Neural cell (in vitro differentiated cells): ENCODE data around the gene EHHADH. TPM values are rescaled to one million over a fixed set of nuclear protein-coding genes. Genes with fewer than 3 reads are reported as not detected.

Experiments
- H2AFZ ChIP-seq: fragments of 200-600, 300-800 bp; sonication (generic), shearing (Covaris generic); 2 replicates; pipeline ENCODE4 v1.6.0; 2014; ENCODE audit warnings: low read depth, mild to moderate bottlenecking, antibody characterized with exemption, low read length, moderate library complexity
- H3F3A ChIP-seq: fragments of 200-600 bp; shearing (Covaris generic); 2 replicates; pipeline ENCODE4 v1.6.1; 2016; ENCODE audit warnings: mild to moderate bottlenecking, moderate library complexity, mixed read lengths, antibody characterized with exemption, low read length; ENCODE audit not compliant: insufficient read depth, poor library complexity, severe bottlenecking
- H3K27ac ChIP-seq: fragments of 200-600, 300-800 bp; sonication (generic), shearing (Covaris generic); 2 replicates; pipeline ENCODE4 v1.5.1; 2014; ENCODE audit warnings: mild to moderate bottlenecking, low read length, moderate library complexity
- H3K27me3 ChIP-seq: fragments of 300-800, 200-600 bp; sonication (generic), shearing (Covaris generic); 2 replicates; pipeline ENCODE4 v1.6.0; 2014; ENCODE audit warnings: mild to moderate bottlenecking, low read depth, low read length, moderate library complexity; ENCODE audit not compliant: insufficient read depth
- H3K36me3 ChIP-seq: fragments of 300-800, 200-600 bp; sonication (generic), shearing (Covaris generic); 2 replicates; pipeline ENCODE4 v1.5.1; 2014; ENCODE audit warnings: mild to moderate bottlenecking, antibody characterized with exemption, low read length, moderate library complexity; ENCODE audit not compliant: insufficient read depth
- H3K4me2 ChIP-seq: fragments of 300-800, 200-600 bp; sonication (generic), shearing (Covaris generic); 2 replicates; pipeline ENCODE4 v1.6.0; 2014; ENCODE audit warnings: mild to moderate bottlenecking, low read length
- H3K4me3 ChIP-seq: fragments of 300-800, 200-600 bp; sonication (generic), shearing (Covaris generic); 2 replicates; pipeline ENCODE4 v1.5.1; 2014; ENCODE audit warnings: mild to moderate bottlenecking, low read length, moderate library complexity
- H3K79me2 ChIP-seq: fragments of 200-600 bp; shearing (Covaris generic); replicated peaks from 2 replicates; pipeline ENCODE4 v1.6.0; 2014; ENCODE audit warnings: mild to moderate bottlenecking, low read length, moderate library complexity; ENCODE audit not compliant: insufficient read depth
- H3K9ac ChIP-seq: fragments of 300-800, 200-600 bp; sonication (generic), shearing (Covaris generic); 2 replicates; pipeline ENCODE4 v1.6.1; 2016; ENCODE audit warnings: mild to moderate bottlenecking, low read length, mixed read lengths
- H3K9me2 ChIP-seq: fragments of 200-600 bp; shearing (Covaris generic); 2 replicates; pipeline ENCODE4 v1.6.1; 2016; ENCODE audit warnings: mild to moderate bottlenecking, low read length, mixed read lengths; ENCODE audit not compliant: insufficient read depth
- H3K9me3 ChIP-seq: fragments of 200-600, 300-800 bp; sonication (generic), shearing (Covaris generic); 2 replicates; pipeline ENCODE4 v1.6.1; 2016; ENCODE audit warnings: mild to moderate bottlenecking, mixed run types, low read length, moderate library complexity, mixed read lengths
- H4K20me1 ChIP-seq: fragments of 200-600 bp; shearing (Covaris generic); 2 replicates; pipeline ENCODE4 v1.6.1; 2016; ENCODE audit warnings: mild to moderate bottlenecking, mixed run types; ENCODE audit not compliant: insufficient read depth
- EP300 ChIP-seq: fragments of 450-650 bp; conservative IDR thresholded peaks from 2 replicates; pipeline ENCODE4 v1.6.1; 2014; ENCODE audit warnings: antibody characterized with exemption, mild to moderate bottlenecking, moderate library complexity; ENCODE audit not compliant: poor library complexity, severe bottlenecking
- EZH2 ChIP-seq: fragments of 200-600, 300-800 bp; shearing (Covaris generic), sonication (generic); IDR thresholded peaks from 2 replicates; pipeline ENCODE4 v1.6.1; 2014; ENCODE audit warnings: antibody characterized with exemption, low read length, borderline replicate concordance, mild to moderate bottlenecking; ENCODE audit not compliant: insufficient read depth, poor library complexity, severe bottlenecking
- MXI1 ChIP-seq: fragments of 450-650 bp; conservative IDR thresholded peaks from 2 replicates; pipeline ENCODE4 v1.6.1; 2014; ENCODE audit warnings: antibody characterized with exemption, mild to moderate bottlenecking; ENCODE audit not compliant: poor library complexity, severe bottlenecking
- POLR2AphosphoS5 ChIP-seq: IDR thresholded peaks from 2 replicates; pipeline ENCODE4 v1.6.1; 2012
- RAD21 ChIP-seq: fragments of 450-650 bp; conservative IDR thresholded peaks from 2 replicates; pipeline ENCODE4 v1.6.1; 2014; ENCODE audit warnings: antibody characterized with exemption, mild to moderate bottlenecking, moderate library complexity
- REST ChIP-seq: IDR thresholded peaks from 2 replicates; pipeline ENCODE4 v1.6.1; 2012; ENCODE audit warnings: borderline replicate concordance
- SMC3 ChIP-seq: fragments of 450-650 bp; conservative IDR thresholded peaks from 2 replicates; pipeline ENCODE4 v1.6.1; 2014; ENCODE audit warnings: antibody characterized with exemption, mild to moderate bottlenecking, moderate library complexity; ENCODE audit not compliant: poor library complexity
- TAF1 ChIP-seq: IDR thresholded peaks from 2 replicates; pipeline ENCODE4 v1.6.1; 2012; ENCODE audit warnings: low read depth
- polyA plus RNA-seq: library from polyadenylated mRNA; depleted of rRNA; stranded (reverse); fragments of >200 nt; gene quantifications from 2 replicates; pipeline ENCODE4 v1.2.3, GENCODE V29; 2014
- TF ChIP-seq, protein P1 (sequence below): fragments of 450-650 bp; IDR thresholded peaks from 2 replicates; pipeline ENCODE4 v1.5.1; 2014; ENCODE audit warnings: antibody characterized with exemption, mild to moderate bottlenecking, moderate library complexity; ENCODE audit not compliant: poor library complexity, severe bottlenecking

Gene EHHADH
- polyA plus RNA-seq, 1 donor from 2014 or later = 2.0 TPM

GRCh38 chr3:185268194-185268962 is 14.5 kb upstream of the EHHADH start:
- Histone ChIP-seq H3K4me2 (no peak overlapping the region), H3K27ac (peak overlapping the region; percentile 22), H3K4me3 (no peak overlapping the region), H3K79me2 (no peaks in the 10 kb centered on the region), H3F3A (no peaks in the 10 kb centered on the region), H3K9ac (no peak overlapping the region), H3K27me3 (no peaks in the 10 kb centered on the region), H3K9me2 (no peaks in the 10 kb centered on the region), H3K36me3 (no peaks in the 10 kb centered on the region), H3K9me3 (no peaks in the 10 kb centered on the region), H4K20me1 (no peaks in the 10 kb centered on the region), H2AFZ (no peak overlapping the region)
- no peak for TF ChIP-seq EP300
- no peak for TF ChIP-seq REST
- no peak for TF ChIP-seq POLR2AphosphoS5
- no peak for TF ChIP-seq EZH2
- TF ChIP-seq, protein P1, sequence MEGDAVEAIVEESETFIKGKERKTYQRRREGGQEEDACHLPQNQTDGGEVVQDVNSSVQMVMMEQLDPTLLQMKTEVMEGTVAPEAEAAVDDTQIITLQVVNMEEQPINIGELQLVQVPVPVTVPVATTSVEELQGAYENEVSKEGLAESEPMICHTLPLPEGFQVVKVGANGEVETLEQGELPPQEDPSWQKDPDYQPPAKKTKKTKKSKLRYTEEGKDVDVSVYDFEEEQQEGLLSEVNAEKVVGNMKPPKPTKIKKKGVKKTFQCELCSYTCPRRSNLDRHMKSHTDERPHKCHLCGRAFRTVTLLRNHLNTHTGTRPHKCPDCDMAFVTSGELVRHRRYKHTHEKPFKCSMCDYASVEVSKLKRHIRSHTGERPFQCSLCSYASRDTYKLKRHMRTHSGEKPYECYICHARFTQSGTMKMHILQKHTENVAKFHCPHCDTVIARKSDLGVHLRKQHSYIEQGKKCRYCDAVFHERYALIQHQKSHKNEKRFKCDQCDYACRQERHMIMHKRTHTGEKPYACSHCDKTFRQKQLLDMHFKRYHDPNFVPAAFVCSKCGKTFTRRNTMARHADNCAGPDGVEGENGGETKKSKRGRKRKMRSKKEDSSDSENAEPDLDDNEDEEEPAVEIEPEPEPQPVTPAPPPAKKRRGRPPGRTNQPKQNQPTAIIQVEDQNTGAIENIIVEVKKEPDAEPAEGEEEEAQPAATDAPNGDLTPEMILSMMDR = no peak
- no peak for TF ChIP-seq RAD21
- TF ChIP-seq TAF1 = no peak
- TF ChIP-seq SMC3 = no peak

DNA sequence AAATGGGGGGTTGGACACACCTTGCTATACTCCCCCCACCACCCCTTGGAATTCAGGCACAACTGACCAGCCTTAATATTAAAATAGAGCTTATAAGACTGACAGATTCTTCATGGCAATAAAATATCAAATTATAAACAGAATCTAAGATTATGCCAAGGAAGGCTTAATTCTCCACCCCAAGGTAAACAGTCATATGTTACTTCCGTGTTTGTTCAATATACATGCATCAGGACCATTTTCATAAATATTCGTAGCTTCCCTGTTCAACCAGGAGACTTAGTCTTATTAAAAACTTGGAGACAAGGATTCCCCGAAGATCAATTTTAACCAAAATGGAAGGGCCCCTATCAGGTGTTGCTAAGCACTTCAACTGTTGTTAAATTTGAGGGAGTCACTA is 13.3 kb upstream of the EHHADH start:
- no peak overlapping the region for H3K4me2 ChIP-seq
- no peaks in the 10 kb centered on the region for H3K36me3 ChIP-seq
- no peaks in the 10 kb centered on the region for H4K20me1 ChIP-seq
- H3K27ac ChIP-seq = no peak overlapping the region
- no peaks in the 10 kb centered on the region for H3K79me2 ChIP-seq
- no peak overlapping the region for H3K9ac ChIP-seq
- no peaks in the 10 kb centered on the region for H3K9me3 ChIP-seq
- H3K27me3 ChIP-seq = no peaks in the 10 kb centered on the region
- H3F3A ChIP-seq = no peaks in the 10 kb centered on the region
- TF ChIP-seq RAD21 (no peak), POLR2AphosphoS5 (no peak), REST (no peak), SMC3 (no peak), MXI1 (no peak), EP300 (no peak), TAF1 (no peak), EZH2 (no peak)
- TF ChIP-seq, protein P1 = no peak
- no peak overlapping the region for H2AFZ ChIP-seq
- H3K9me2 ChIP-seq = no peaks in the 10 kb centered on the region
- no peak overlapping the region for H3K4me3 ChIP-seq
